Endothelial cell of umbilical vein (primary cell): ENCODE data around the gene NIF3L1. TPM values are rescaled to one million over a fixed set of nuclear protein-coding genes. Genes with fewer than 3 reads are reported as not detected.

Experiments used
- BruUV-seq: library from RNA; stranded (reverse); fragments of 400-500 nt; replicated peaks from 2 replicates; lab custom pipeline; 2021; lab: Mats Ljungman, UMichigan
- CTCF ChIA-PET: fragments of 300-600, 350-600 bp; sonication (Branson Sonifier 250); formaldehyde crosslinking; loops from one replicate; lab custom pipeline; 2021; ENCODE audit warnings: antibody characterized with exemption, inconsistent platforms; lab: Charles Lee
- POLR2A ChIA-PET: fragments of 300-600, 350-600 bp; sonication (Branson Sonifier 250); formaldehyde crosslinking; loops from one replicate; lab custom pipeline; 2021; ENCODE audit warnings: antibody characterized with exemption, inconsistent platforms; lab: Charles Lee
- DNase-seq: peaks from one replicate; pipeline ENCODE4 v3.0.0-alpha.2; 2011; ENCODE audit warnings: low read depth, low spot score
- FAIRE-seq: peaks from 2 replicates; lab custom pipeline; 2011; peaks lifted over from hg19 to GRCh38; lab: Jason Lieb, UNC
- H2AFZ ChIP-seq: 2 replicates; pipeline ENCODE4 v1.6.0; 2012; ENCODE audit warnings: low read depth, low read length, control low read depth, inconsistent platforms
- H3K27ac ChIP-seq: 2 replicates; pipeline ENCODE4 v1.5.1; 2011; ENCODE audit warnings: low read depth, mild to moderate bottlenecking, control low read depth, low read length, moderate library complexity; ENCODE audit not compliant: insufficient read depth
- H3K27me3 ChIP-seq, 2 experiments: 2 replicates each; pipeline versions ENCODE4 v1.6.0 to v1.6.1; 2011; ENCODE audit warnings: low read length in 2 of 2, mixed read lengths in 1 of 2; ENCODE audit not compliant: control insufficient read depth in 2 of 2, insufficient read depth in 2 of 2
- H3K36me3 ChIP-seq, 2 experiments: 2 replicates in 1 of 2; 3 replicates in 1 of 2; pipeline ENCODE4 v1.5.1; 2011; ENCODE audit warnings: low read length in 2 of 2, mild to moderate bottlenecking in 1 of 2, moderate library complexity in 1 of 2; ENCODE audit not compliant: control insufficient read depth in 2 of 2, insufficient read depth in 2 of 2; ENCODE audit errors: extremely low read depth in 1 of 2
- H3K4me1 ChIP-seq: 3 replicates; pipeline ENCODE4 v1.5.1; 2011; ENCODE audit warnings: mild to moderate bottlenecking, low read length; ENCODE audit not compliant: control insufficient read depth, insufficient read depth; ENCODE audit errors: extremely low read depth
- H3K4me2 ChIP-seq: 2 replicates; pipeline ENCODE4 v1.6.1; 2011; ENCODE audit warnings: low read length, control low read depth, mixed read lengths; ENCODE audit not compliant: insufficient read depth
- H3K4me3 ChIP-seq, 3 experiments: fragments of 200-600 bp in 1 of 3; sonication (generic), shearing (Covaris generic) in 1 of 3; replicated peaks in 1 of 3; 2 replicates each; pipeline ENCODE4 v1.5.1; 2011 to 2016; ENCODE audit warnings: control low read depth in 3 of 3, low read length in 3 of 3, mild to moderate bottlenecking in 2 of 3, inconsistent platforms in 1 of 3, low read depth in 1 of 3, moderate library complexity in 1 of 3; ENCODE audit not compliant: insufficient read depth in 1 of 3
- H3K79me2 ChIP-seq: 2 replicates; pipeline ENCODE4 v1.6.0; 2012; ENCODE audit warnings: low read length, inconsistent platforms; ENCODE audit not compliant: control insufficient read depth, insufficient read depth
- H3K9ac ChIP-seq: replicated peaks from 2 replicates; pipeline ENCODE3; 2011; ENCODE audit warnings: low read length, control low read depth; ENCODE audit not compliant: insufficient read depth; ENCODE audit errors: extremely low read depth
- H3K9me1 ChIP-seq: replicated peaks from 3 replicates; pipeline ENCODE4 v1.6.0; 2011; ENCODE audit warnings: mild to moderate bottlenecking, low read length; ENCODE audit not compliant: control insufficient read depth, insufficient read depth; ENCODE audit errors: extremely low read depth
- H3K9me3 ChIP-seq: replicated peaks from 2 replicates; pipeline ENCODE4 v1.5.1; 2012; ENCODE audit warnings: low read length, inconsistent platforms; ENCODE audit not compliant: control insufficient read depth, insufficient read depth
- H4K20me1 ChIP-seq: replicated peaks from 2 replicates; pipeline ENCODE3; 2011; ENCODE audit warnings: mild to moderate bottlenecking, low read length; ENCODE audit not compliant: control insufficient read depth, insufficient read depth; ENCODE audit errors: extremely low read depth
- CTCF ChIP-seq, 2 donors: IDR thresholded peaks; 1 replicate in 1 of 2; 2 replicates in 1 of 2; pipeline ENCODE4 v1.5.1; 2011; ENCODE audit warnings: low read length in 2 of 2, mild to moderate bottlenecking in 2 of 2, moderate library complexity in 2 of 2, control low read depth in 1 of 2, inconsistent platforms in 1 of 2, low read depth in 1 of 2; ENCODE audit not compliant: insufficient read depth in 1 of 2; ENCODE audit errors: extremely low read depth in 1 of 2
- EZH2 ChIP-seq: IDR thresholded peaks from 2 replicates; pipeline ENCODE4 v1.6.1; 2012; ENCODE audit warnings: borderline replicate concordance, low read depth, mild to moderate bottlenecking, moderate library complexity, low read length, inconsistent platforms; ENCODE audit not compliant: severe bottlenecking
- FOS ChIP-seq: IDR thresholded peaks from 2 replicates; pipeline ENCODE4 v1.6.1; 2011; ENCODE audit warnings: mild to moderate bottlenecking, low read length, moderate library complexity, borderline replicate concordance; ENCODE audit not compliant: insufficient read depth
- GATA2 ChIP-seq: IDR thresholded peaks from 2 replicates; pipeline ENCODE4 v1.7.0; 2011; ENCODE audit warnings: low read depth, mild to moderate bottlenecking, moderate library complexity, mixed read lengths, low read length; ENCODE audit not compliant: insufficient read length, insufficient read depth
- JUN ChIP-seq: IDR thresholded peaks from 2 replicates; pipeline ENCODE4 v1.6.1; 2011; ENCODE audit warnings: borderline replicate concordance, low read depth; ENCODE audit not compliant: insufficient read length, insufficient read depth
- MAX ChIP-seq: IDR thresholded peaks from 2 replicates; pipeline ENCODE4 v1.6.1; 2011; ENCODE audit not compliant: insufficient read depth, insufficient read length
- MYC ChIP-seq: IDR thresholded peaks from one replicate; pipeline ENCODE4 v1.6.1; 2011; ENCODE audit warnings: mild to moderate bottlenecking, low read depth, low read length
- POLR2A ChIP-seq: IDR thresholded peaks from 2 replicates; pipeline ENCODE4 v1.6.1; 2012; ENCODE audit warnings: low read depth, mild to moderate bottlenecking, control low read depth, low read length
- POLR2AphosphoS5 ChIP-seq: IDR thresholded peaks from 2 replicates; pipeline ENCODE4 v1.6.1; 2012; ENCODE audit warnings: low read depth, mild to moderate bottlenecking, control low read depth, low read length, moderate library complexity; ENCODE audit not compliant: insufficient read depth
- dilution Hi-C: fragments of 300-500 bp; cut with MboI; formaldehyde crosslinking; loops from one replicate; pipeline ENCODE4 v1.15.0; 2019; ENCODE audit warnings: low sequenced_read_pairs; ENCODE audit not compliant: extremely low pct_ligation_motif_present
- intact Hi-C: fragments of 100-400 bp; cut with micrococcal nuclease; formaldehyde crosslinking; loops from one replicate; pipeline ENCODE4 v1.10.0; 2022
- polyA plus RNA-seq, 4 experiments: library from polyadenylated mRNA; depleted of rRNA in 3 of 4; stranded (reverse) in 3 of 4; unstranded in 1 of 4; fragments of >200 nt; gene quantifications; 2 replicates each; pipeline versions ENCODE4 v1.2.1 to v1.2.3, GENCODE V29; 2011 to 2012; ENCODE audit warnings: missing spikeins in 1 of 4
- total RNA-seq: library from RNA; stranded (reverse); gene quantifications from 2 replicates; pipeline ENCODE4 v1.2.3, GENCODE V29; 2021

Gene NIF3L1
- total and polyA plus RNA-seq, 2 donors (not counting 3 experiments of a cell fraction or from before 2014, with no cell fraction given) = 16.3 to 37.5 TPM

- Histone ChIP-seq H3K27me3 (no peaks in the 10 kb centered on the region), H3K4me1 (no peaks in the 10 kb centered on the region), H3K79me2 (no peaks in the 10 kb centered on the region), H3K36me3 (peaks cover 3 to 14% of the 10 kb centered on the region in 2 experiments), H3K27ac (no peak overlapping the region), H3K4me2 (no peak overlapping the region), H3K9ac (no peak overlapping the region), H4K20me1 (no peaks in the 10 kb centered on the region), H3K4me3 (no peak overlapping the region), H2AFZ (no peak overlapping the region), H3K9me3 (no peaks in the 10 kb centered on the region), H3K9me1 (no peaks in the 10 kb centered on the region)
- intact Hi-C loops = loop anchor here (10.0 kb wide), 1 partner anchor 455 kb away; no protein-coding TSS in a partner anchor
- no peak for DNase-seq
- CTCF ChIA-PET = interaction anchor here (1.0 kb wide), 1 partner anchor 8 kb away, joined by 3 read pairs; no protein-coding TSS in a partner anchor
- BruUV-seq = no TSS peak
- POLR2A ChIA-PET = no interaction called here
- no peak for FAIRE-seq
- dilution Hi-C loops = loop anchor here (25.0 kb wide), 1 partner anchor 277 kb away; the partner anchor contains the start of gene CASP10
- no peak for TF ChIP-seq EZH2
- TF ChIP-seq POLR2A = no peak
- TF ChIP-seq MYC = no peak
- TF ChIP-seq FOS = no peak
- no peak for TF ChIP-seq GATA2
- TF ChIP-seq POLR2AphosphoS5 = no peak
- TF ChIP-seq JUN = no peak
- no peak for TF ChIP-seq CTCF (IDR thresholded peaks at IDR 0.05; ENCODE audit: extremely low read depth in 1 of 2, insufficient read depth in 1 of 2, low read depth in 1 of 2, low read length in 2 of 2)
- no peak for TF ChIP-seq MAX
Measured at GRCh38 chr2:200909958-200910357, 20.8 kb downstream of the NIF3L1 start.
